AG04450 (cell line): ENCODE measurements around the gene TADA2B. TPM values are rescaled to one million over a fixed set of nuclear protein-coding genes. Genes with fewer than 3 reads are reported as not detected.

Experiments
- CTCF ChIA-PET: fragments of 300-600, 350-600 bp; formaldehyde crosslinking; extraction: SDS; loops from one replicate; lab custom pipeline; 2022; ENCODE audit warnings: antibody characterized with exemption, inconsistent platforms; lab: Charles Lee
- POLR2A ChIA-PET: fragments of 350-600 bp; formaldehyde crosslinking; extraction: SDS; loops from one replicate; lab custom pipeline; 2021; ENCODE audit warnings: antibody characterized with exemption, inconsistent platforms; lab: Yijun Ruan, JAX
- DNase-seq: peaks from one replicate; pipeline ENCODE4 v3.0.0-alpha.2; 2011; ENCODE audit warnings: low read depth, low spot score
- H3K27ac ChIP-seq: one replicate; pipeline ENCODE4 v1.5.1; 2012; ENCODE audit warnings: low read depth, low read length, control low read depth
- H3K27me3 ChIP-seq: one replicate; pipeline ENCODE4 v1.6.0; 2012; ENCODE audit warnings: low read length; ENCODE audit not compliant: control insufficient read depth, insufficient read depth
- H3K4me3 ChIP-seq: 2 replicates; pipeline ENCODE4 v1.5.1; 2011; ENCODE audit warnings: mild to moderate bottlenecking, low read depth, low read length, control low read depth
- H3K9me3 ChIP-seq: 2 replicates; pipeline ENCODE4 v1.5.1; 2012; ENCODE audit warnings: low read length; ENCODE audit not compliant: control insufficient read depth, insufficient read depth
- CTCF ChIP-seq: IDR thresholded peaks from 2 replicates; pipeline ENCODE4 v1.5.1; 2011; ENCODE audit warnings: low read depth, low read length, control low read depth, inconsistent platforms
- polyA minus RNA-seq: library from RNA; depleted of rRNA, polyadenylated mRNA; stranded (reverse); fragments of >200 nt; gene quantifications from 2 replicates; pipeline ENCODE4 v1.2.3, GENCODE V29; 2011; rRNA and poly(A)+ RNA removed
- polyA plus RNA-seq: library from polyadenylated mRNA; depleted of rRNA; stranded (reverse); fragments of >200 nt; gene quantifications from 2 replicates; pipeline ENCODE4 v1.2.3, GENCODE V29; 2011; rRNA removed

Gene TADA2B
- polyA plus RNA-seq (6.4 and 6.5 TPM in 2 replicates), polyA minus RNA-seq (5.7 and 6.0 TPM in 2 replicates)

GRCh38 chr4:7043284-7044136, at the start of gene TADA2B:
Gene TADA2B (plus strand): TSS chr4:7043372. CDS start chr4:7043580, 208 bp downstream.
- ChIA-PET CTCF (interaction anchor here (0.7 to 1.9 kb wide), 15 partner anchors 10 to 310 kb away, joined by 3 to 38 read pairs (median 4); partner anchors contain the start of gene GRPEL1), POLR2A (interaction anchor here (0.6 to 2.2 kb wide), 9 partner anchors 9 to 323 kb away, joined by 3 to 27 read pairs (median 5); partner anchors contain the start of genes GRPEL1 and TBC1D14)
- Histone ChIP-seq H3K9me3 (no peaks in the 10 kb centered on the region; the same call in 1 of the 2 replicates), H3K27ac (peak within 1 kb of the TSS; percentile 70), H3K4me3 (peak within 1 kb of the TSS; percentile 92), H3K27me3 (no peaks in the 10 kb centered on the region)
- DNase-seq = no peak
- no peak for TF ChIP-seq CTCF

- CTCF ChIA-PET = interaction anchor here (0.7 to 1.2 kb wide), 4 partner anchors 22 to 277 kb away, joined by 3 to 4 read pairs (median 3); no protein-coding TSS in a partner anchor
- H3K9me3 ChIP-seq = no peaks in the 10 kb centered on the region
- TF ChIP-seq CTCF = no peak
- no peaks in the 10 kb centered on the region for H3K27me3 ChIP-seq
- POLR2A ChIA-PET = no interaction called here
- DNase-seq = no peak
- H3K4me3 ChIP-seq = no peak overlapping the region
- H3K27ac ChIP-seq = no peak overlapping the region
These were observed 46.7 kb upstream of the TADA2B start for GRCh38 chr4:6996481-6996880.

- no peaks in the 10 kb centered on the region for H3K9me3 ChIP-seq
- no peak for DNase-seq
- no peak for TF ChIP-seq CTCF
- ChIA-PET CTCF (no interaction called here), POLR2A (no interaction called here)
- H3K4me3 ChIP-seq = no peak overlapping the region
- H3K27me3 ChIP-seq = no peaks in the 10 kb centered on the region
- no peak overlapping the region for H3K27ac ChIP-seq
These were observed 43.7 kb upstream of the TADA2B start for GRCh38 chr4:6999172-7000086.

- H3K4me3 ChIP-seq = no peak overlapping the region
- no peak overlapping the region for H3K27ac ChIP-seq
- H3K27me3 ChIP-seq = no peaks in the 10 kb centered on the region
- TF ChIP-seq CTCF = no peak
- ChIA-PET POLR2A (no interaction called here), CTCF (no interaction called here)
- H3K9me3 ChIP-seq = no peaks in the 10 kb centered on the region
- no peak for DNase-seq
These were observed 42.6 kb upstream of the TADA2B start for GRCh38 chr4:7000421-7001176.
